Fibroblast of lung (primary cell): ENCODE results near the gene NSG2. TPM values are rescaled to one million over a fixed set of nuclear protein-coding genes. Genes with fewer than 3 reads are reported as not detected.
A peak's percentile ranks its signal among the peaks of the same experiment; 100 is the strongest.

Experiments
- DNase-seq, 2 donors: peaks; one replicate each; pipeline versions ENCODE4 v3.0.0 to v3.0.0-alpha.2; 2010; ENCODE audit warnings: low read depth in 2 of 2
- H2AFZ ChIP-seq: 2 replicates; pipeline ENCODE4 v1.5.1; 2012; ENCODE audit warnings: low read length, control low read depth, inconsistent platforms
- H3K27ac ChIP-seq: 2 replicates; pipeline ENCODE4 v1.5.1; 2011; ENCODE audit warnings: low read length, control low read depth; ENCODE audit not compliant: insufficient read depth
- H3K27me3 ChIP-seq: 2 replicates; pipeline ENCODE4 v1.5.1; 2011; ENCODE audit warnings: mild to moderate bottlenecking, low read length; ENCODE audit not compliant: control insufficient read depth, insufficient read depth
- H3K36me3 ChIP-seq: 2 replicates; pipeline ENCODE4 v1.5.1; 2011; ENCODE audit warnings: low read length; ENCODE audit not compliant: control insufficient read depth, insufficient read depth
- H3K4me1 ChIP-seq: 2 replicates; pipeline ENCODE4 v1.5.1; 2011; ENCODE audit warnings: low read length; ENCODE audit not compliant: control insufficient read depth, insufficient read depth; ENCODE audit errors: extremely low read depth
- H3K4me2 ChIP-seq: 2 replicates; pipeline ENCODE4 v1.5.1; 2011; ENCODE audit warnings: low read length, control low read depth; ENCODE audit not compliant: insufficient read depth; ENCODE audit errors: extremely low read depth
- H3K4me3 ChIP-seq, 4 experiments: fragments of 200-600 bp in 1 of 4; sonication (generic) in 1 of 4; replicated peaks in 1 of 4; 2 replicates each; pipeline ENCODE4 v1.5.1; 2011 to 2016; ENCODE audit warnings: low read length in 4 of 4, low read depth in 3 of 4, mild to moderate bottlenecking in 3 of 4, control low read depth in 2 of 4, inconsistent platforms in 1 of 4, mixed read lengths in 1 of 4; ENCODE audit not compliant: insufficient read depth in 1 of 4; ENCODE audit errors: control extremely low read depth in 1 of 4
- H3K79me2 ChIP-seq: 2 replicates; pipeline ENCODE4 v1.5.1; 2012; ENCODE audit warnings: mild to moderate bottlenecking, low read length, inconsistent platforms; ENCODE audit not compliant: control insufficient read depth, insufficient read depth
- H3K9ac ChIP-seq: 2 replicates; pipeline ENCODE4 v1.5.1; 2011; ENCODE audit warnings: mild to moderate bottlenecking, low read length, control low read depth; ENCODE audit not compliant: insufficient read depth
- H3K9me3 ChIP-seq: 2 replicates; pipeline ENCODE4 v1.5.1; 2012; ENCODE audit warnings: low read depth, low read length; ENCODE audit not compliant: control insufficient read depth, insufficient read depth
- H4K20me1 ChIP-seq: 2 replicates; pipeline ENCODE4 v1.5.1; 2011; ENCODE audit warnings: low read length; ENCODE audit not compliant: control insufficient read depth, insufficient read depth; ENCODE audit errors: extremely low read depth
- EZH2 ChIP-seq: IDR thresholded peaks from 2 replicates; pipeline ENCODE4 v1.5.1; 2012; ENCODE audit warnings: low read length, control low read depth, mild to moderate bottlenecking; ENCODE audit errors: missing control alignments
- polyA plus RNA-seq, 2 donors: library from polyadenylated mRNA; depleted of rRNA in 1 of 2; stranded (reverse) in 1 of 2; unstranded in 1 of 2; fragments of >200 nt; gene quantifications; 2 replicates each; pipeline ENCODE4 v1.2.1, GENCODE V29; 2011 to 2012; ENCODE audit warnings: missing spikeins in 1 of 2
- total RNA-seq: library from RNA; depleted of rRNA; stranded (reverse); fragments of >200 nt; gene quantifications from 2 replicates; pipeline ENCODE4 v1.2.1, GENCODE V29; 2014
- TF ChIP-seq, protein P1 (sequence below), 2 donors: IDR thresholded peaks in 1 of 2; conservative IDR thresholded peaks in 1 of 2; 1 replicate in 1 of 2; 2 replicates in 1 of 2; pipeline ENCODE4 v1.5.1; 2011 to 2012; ENCODE audit warnings: low read length in 2 of 2, control low read depth in 1 of 2, inconsistent platforms in 1 of 2, low read depth in 1 of 2, mild to moderate bottlenecking in 1 of 2

The NSG2 gene
- total and polyA plus RNA-seq, 2 donors (not counting 1 experiment from before 2014, with no cell fraction given) = not detected

DNA sequence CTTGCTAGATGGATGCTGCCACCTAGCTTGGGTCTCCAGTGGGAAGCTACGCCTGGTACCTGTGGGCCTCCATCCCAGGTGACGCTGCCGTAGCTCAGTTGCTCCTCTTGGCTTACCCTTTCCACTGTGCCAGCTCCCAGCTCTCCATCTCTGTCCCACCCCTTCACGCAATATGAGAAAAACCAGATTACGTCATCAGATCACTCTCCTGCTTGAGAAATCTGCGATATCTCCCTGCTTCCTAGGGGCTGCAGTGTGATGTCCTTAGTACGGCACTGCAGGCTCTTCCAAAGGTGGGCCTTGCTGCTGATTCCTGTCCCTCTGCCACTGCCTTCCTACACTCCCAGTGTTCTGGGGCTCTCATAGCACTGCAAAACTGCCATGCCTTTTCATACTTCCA is 28.9 kb downstream of the NSG2 start:
- no peak overlapping the region for H3K4me2 ChIP-seq
- H3K27me3 ChIP-seq = no peaks in the 10 kb centered on the region
- no peaks in the 10 kb centered on the region for H3K36me3 ChIP-seq
- no peak for DNase-seq
- H4K20me1 ChIP-seq = no peaks in the 10 kb centered on the region
- no peaks in the 10 kb centered on the region for H3K9me3 ChIP-seq
- no peak overlapping the region for H3K9ac ChIP-seq
- no peaks in the 10 kb centered on the region for H3K4me1 ChIP-seq
- TF ChIP-seq, protein P1, sequence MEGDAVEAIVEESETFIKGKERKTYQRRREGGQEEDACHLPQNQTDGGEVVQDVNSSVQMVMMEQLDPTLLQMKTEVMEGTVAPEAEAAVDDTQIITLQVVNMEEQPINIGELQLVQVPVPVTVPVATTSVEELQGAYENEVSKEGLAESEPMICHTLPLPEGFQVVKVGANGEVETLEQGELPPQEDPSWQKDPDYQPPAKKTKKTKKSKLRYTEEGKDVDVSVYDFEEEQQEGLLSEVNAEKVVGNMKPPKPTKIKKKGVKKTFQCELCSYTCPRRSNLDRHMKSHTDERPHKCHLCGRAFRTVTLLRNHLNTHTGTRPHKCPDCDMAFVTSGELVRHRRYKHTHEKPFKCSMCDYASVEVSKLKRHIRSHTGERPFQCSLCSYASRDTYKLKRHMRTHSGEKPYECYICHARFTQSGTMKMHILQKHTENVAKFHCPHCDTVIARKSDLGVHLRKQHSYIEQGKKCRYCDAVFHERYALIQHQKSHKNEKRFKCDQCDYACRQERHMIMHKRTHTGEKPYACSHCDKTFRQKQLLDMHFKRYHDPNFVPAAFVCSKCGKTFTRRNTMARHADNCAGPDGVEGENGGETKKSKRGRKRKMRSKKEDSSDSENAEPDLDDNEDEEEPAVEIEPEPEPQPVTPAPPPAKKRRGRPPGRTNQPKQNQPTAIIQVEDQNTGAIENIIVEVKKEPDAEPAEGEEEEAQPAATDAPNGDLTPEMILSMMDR (conservative IDR thresholded peaks at IDR 0.05 in 1 of 2, IDR thresholded peaks at IDR 0.05 in 1 of 2; ENCODE audit: low read depth in 1 of 2, low read length in 2 of 2) = no peak
- TF ChIP-seq EZH2 = no peak
- no peak overlapping the region for H2AFZ ChIP-seq
- H3K27ac ChIP-seq = no peak overlapping the region
- no peak overlapping the region for H3K4me3 ChIP-seq
- H3K79me2 ChIP-seq = no peaks in the 10 kb centered on the region

DNA sequence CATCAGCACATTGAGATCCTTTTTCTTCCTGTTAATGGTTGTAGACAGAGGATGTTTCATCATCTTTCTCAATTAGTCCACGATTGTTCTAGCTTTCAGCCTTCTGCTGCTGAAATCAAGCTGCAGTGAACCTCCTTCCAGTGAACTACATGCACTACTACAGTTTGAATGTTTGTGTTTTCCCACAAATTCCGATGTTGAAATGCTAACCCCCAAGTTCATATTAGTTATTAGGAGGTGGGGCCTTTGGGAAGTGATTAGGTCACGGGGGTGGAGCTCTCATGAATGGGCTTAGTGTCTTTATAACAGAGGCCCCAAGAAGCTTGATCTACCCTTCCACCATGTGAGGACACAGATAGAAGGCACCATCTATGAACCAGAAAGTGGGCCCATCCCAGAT is 32.9 kb downstream of the NSG2 start:
- peak in 1 of 2 donors; percentile 20 for DNase-seq
- Histone ChIP-seq H3K4me3 (no peak overlapping the region), H3K27ac (no peak overlapping the region), H3K9ac (no peak overlapping the region), H4K20me1 (no peaks in the 10 kb centered on the region), H3K9me3 (no peaks in the 10 kb centered on the region), H2AFZ (no peak overlapping the region), H3K4me1 (no peaks in the 10 kb centered on the region), H3K36me3 (no peaks in the 10 kb centered on the region), H3K4me2 (no peak overlapping the region), H3K79me2 (no peaks in the 10 kb centered on the region), H3K27me3 (no peaks in the 10 kb centered on the region)
- TF ChIP-seq EZH2 = no peak
- TF ChIP-seq, protein P1 (conservative IDR thresholded peaks at IDR 0.05 in 1 of 2, IDR thresholded peaks at IDR 0.05 in 1 of 2; ENCODE audit: low read depth in 1 of 2, low read length in 2 of 2) = no peak

DNA sequence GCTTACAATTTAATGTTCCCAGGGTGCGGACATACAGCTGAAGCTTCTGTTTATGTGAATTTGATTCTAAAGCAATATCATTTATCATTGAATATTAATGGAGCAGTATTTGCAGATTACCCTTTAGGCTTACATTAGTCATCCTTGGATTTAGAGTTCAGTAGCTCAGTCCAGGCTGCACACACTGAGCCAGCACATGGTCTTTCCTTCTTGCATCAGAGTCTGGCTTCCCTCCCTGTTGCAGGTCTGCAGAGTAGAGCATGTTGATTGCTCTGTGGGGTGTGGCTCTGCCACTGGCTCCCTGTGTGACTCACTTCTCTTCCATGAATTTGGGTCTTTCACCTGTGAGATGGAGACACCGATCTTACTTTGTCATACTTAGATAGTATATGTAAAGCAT is 36.8 kb downstream of the NSG2 start:
- Histone ChIP-seq H2AFZ (no peak overlapping the region), H3K27me3 (no peaks in the 10 kb centered on the region), H3K79me2 (no peaks in the 10 kb centered on the region), H4K20me1 (no peaks in the 10 kb centered on the region), H3K9me3 (no peaks in the 10 kb centered on the region), H3K27ac (no peak overlapping the region), H3K4me2 (no peak overlapping the region), H3K9ac (no peak overlapping the region), H3K4me1 (no peaks in the 10 kb centered on the region), H3K4me3 (no peak overlapping the region), H3K36me3 (no peaks in the 10 kb centered on the region)
- DNase-seq = peak in 1 of 2 donors; percentile 20
- TF ChIP-seq, protein P1 (conservative IDR thresholded peaks at IDR 0.05 in 1 of 2, IDR thresholded peaks at IDR 0.05 in 1 of 2; ENCODE audit: low read depth in 1 of 2, low read length in 2 of 2) = no peak
- TF ChIP-seq EZH2 = no peak
